GM23248 (cell line): ENCODE measurements around the gene CDHR5. TPM values are rescaled to one million over a fixed set of nuclear protein-coding genes. Genes with fewer than 3 reads are reported as not detected.
A peak's percentile ranks its signal among the peaks of the same experiment; 100 is the strongest.

Experiments
- DNase-seq: peaks from one replicate; pipeline ENCODE4 v3.0.0-alpha.2; 2015
- H2AFZ ChIP-seq: fragments of 200-600 bp; sonication (generic); 2 replicates; pipeline ENCODE4 v1.6.1; 2016; ENCODE audit warnings: antibody characterized with exemption
- H3F3A ChIP-seq: fragments of 200-600 bp; sonication (generic); 2 replicates; pipeline ENCODE4 v1.6.1; 2016; ENCODE audit warnings: mild to moderate bottlenecking, antibody characterized with exemption, mixed run types; ENCODE audit not compliant: insufficient read depth
- H3K27ac ChIP-seq: fragments of 200-600 bp; sonication (generic); 2 replicates; pipeline ENCODE4 v1.5.1; 2016; ENCODE audit warnings: mild to moderate bottlenecking
- H3K27me3 ChIP-seq: fragments of 200-600 bp; sonication (generic); replicated peaks from 2 replicates; pipeline ENCODE4 v1.6.1; 2016; ENCODE audit warnings: mild to moderate bottlenecking; ENCODE audit not compliant: insufficient read depth
- H3K36me3 ChIP-seq: fragments of 200-600 bp; sonication (generic); 2 replicates; pipeline ENCODE4 v1.6.1; 2016; ENCODE audit warnings: low read depth, mild to moderate bottlenecking
- H3K4me1 ChIP-seq: fragments of 200-600 bp; sonication (generic); 2 replicates; pipeline ENCODE4 v1.6.1; 2016; ENCODE audit warnings: mild to moderate bottlenecking; ENCODE audit not compliant: insufficient read depth
- H3K4me2 ChIP-seq: fragments of 200-600 bp; sonication (generic); one replicate; pipeline ENCODE4 v1.6.1; 2016; ENCODE audit warnings: mild to moderate bottlenecking; ENCODE audit not compliant: unreplicated experiment
- H3K4me3 ChIP-seq: fragments of 200-600 bp; sonication (generic); 2 replicates; pipeline ENCODE4 v1.5.1; 2016; ENCODE audit warnings: mild to moderate bottlenecking
- H3K79me2 ChIP-seq: fragments of 200-600 bp; sonication (generic); 2 replicates; pipeline ENCODE4 v1.6.1; 2016; ENCODE audit warnings: mild to moderate bottlenecking; ENCODE audit not compliant: insufficient read depth
- H3K9ac ChIP-seq: fragments of 200-600 bp; sonication (generic); 2 replicates; pipeline ENCODE4 v1.6.1; 2016; ENCODE audit warnings: mild to moderate bottlenecking
- H3K9me2 ChIP-seq: fragments of 200-600 bp; sonication (generic); 2 replicates; pipeline ENCODE4 v1.6.1; 2016; ENCODE audit warnings: mixed run types, mild to moderate bottlenecking, moderate library complexity; ENCODE audit not compliant: insufficient read depth
- H3K9me3 ChIP-seq: fragments of 200-600 bp; sonication (generic); one replicate; pipeline ENCODE4 v1.6.1; 2017; ENCODE audit warnings: low read depth
- H4K20me1 ChIP-seq: fragments of 200-600 bp; sonication (generic); 2 replicates; pipeline ENCODE4 v1.6.0; 2016; ENCODE audit not compliant: insufficient read depth
- EZH2 ChIP-seq: fragments of 200-600 bp; sonication (generic); IDR thresholded peaks from 2 replicates; pipeline ENCODE4 v1.6.1; 2018; ENCODE audit warnings: antibody characterized with exemption, mild to moderate bottlenecking; ENCODE audit not compliant: insufficient read depth, poor library complexity, severe bottlenecking
- EZH2phosphoT487 ChIP-seq: fragments of 200-600 bp; sonication (generic); IDR thresholded peaks from 2 replicates; pipeline ENCODE4 v1.6.1; 2018; ENCODE audit warnings: antibody characterized with exemption, moderate library complexity, mild to moderate bottlenecking, low read depth; ENCODE audit not compliant: insufficient read depth
- WGBS, 2 experiments: methylation state at CpG; one replicate each; pipeline ENCODE4 v1.1.6; 2015 to 2017; ENCODE audit warnings: low lambda C conversion rate in 2 of 2, low coverage in 1 of 2; ENCODE audit errors: missing lambda C conversion rate in 2 of 2; 5-methylcytosine and 5-hydroxymethylcytosine counted together
- in situ Hi-C: fragments of 300-500 bp; cut with MboI; formaldehyde crosslinking; loops from 2 replicates; pipeline ENCODE4 v1.15.0; 2020
- polyA plus RNA-seq: library from polyadenylated mRNA; unstranded; fragments of >200 nt; fragmentation: Nextera tagmentation; extraction: Ambion mirVana; gene quantifications from 2 replicates; pipeline ENCODE4 v1.2.1, GENCODE V29; 2016
- total RNA-seq: library from RNA; depleted of rRNA; stranded (reverse); fragments of >200 nt; shearing (Covaris generic); gene quantifications from 2 replicates; pipeline ENCODE4 v1.2.3, GENCODE V29; 2014

CDHR5 gene
- total and polyA plus RNA-seq, 2 experiments from 2014 or later, result not detected

DNA sequence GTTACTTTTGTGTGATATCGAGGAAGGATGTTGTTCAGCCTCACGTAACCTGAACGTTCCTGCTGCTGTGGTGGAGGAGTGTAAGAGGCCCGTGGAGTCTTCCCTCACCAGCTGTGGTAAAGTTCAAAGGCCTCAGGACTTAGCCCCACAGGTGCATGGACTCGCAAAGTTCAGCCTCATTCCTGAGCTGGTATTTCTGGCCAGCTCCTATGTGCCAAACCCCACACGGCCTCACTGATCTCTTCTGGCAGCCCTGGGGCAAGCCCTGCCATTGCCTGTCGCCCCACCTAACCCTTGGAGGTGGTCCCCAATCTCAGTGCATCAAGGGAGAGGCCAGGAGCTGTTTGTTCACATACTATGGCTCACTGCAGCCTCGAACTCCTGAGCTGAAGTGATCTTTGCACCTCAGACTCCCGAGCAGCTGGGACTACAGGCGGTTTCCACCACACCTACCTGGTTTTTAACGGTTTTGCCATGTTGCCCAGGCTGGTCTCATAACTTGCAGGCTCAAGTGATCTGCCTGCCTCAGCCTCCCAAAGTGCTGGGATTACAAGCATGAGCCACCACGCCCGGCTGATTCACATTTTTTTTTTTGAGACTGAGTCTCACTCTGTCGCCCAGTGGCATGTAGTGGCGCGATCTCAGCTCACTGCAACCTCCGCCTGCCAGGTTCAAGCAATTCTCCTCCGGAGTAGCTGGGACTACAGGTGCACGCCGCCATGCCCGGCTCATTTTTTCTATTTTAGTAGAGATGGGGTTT is 46.3 kb downstream of the CDHR5 start:
- peaks cover 20% of the 10 kb centered on the region; the same call in 1 of the 2 replicates for H4K20me1 ChIP-seq
- peak overlapping the region; percentile 92 for H3K9ac ChIP-seq
- H3K27me3 ChIP-seq, result no peaks in the 10 kb centered on the region
- H3F3A ChIP-seq, result peaks cover 10% of the 10 kb centered on the region
- peak overlapping the region; percentile 98 for H3K4me2 ChIP-seq
- no peaks in the 10 kb centered on the region for H3K9me2 ChIP-seq
- H3K27ac ChIP-seq, result peak overlapping the region; percentile 13; the same call in 1 of the 2 replicates
- H3K4me3 ChIP-seq, result peak overlapping the region; percentile 92
- H3K36me3 ChIP-seq, result no peaks in the 10 kb centered on the region; the same call in 1 of the 2 replicates
- TF ChIP-seq EZH2phosphoT487 (no peak), EZH2 (no peak)
- in situ Hi-C loops, result no loop called here
- H3K4me1 ChIP-seq, result peaks cover 21% of the 10 kb centered on the region
- no peak overlapping the region for H2AFZ ChIP-seq
- WGBS, 2 experiments, result 59 to 62% methylated on average over 21 of the region's 21 CpGs
- no peak for DNase-seq
- no peaks in the 10 kb centered on the region for H3K9me3 ChIP-seq
- peaks cover 68% of the 10 kb centered on the region for H3K79me2 ChIP-seq

GRCh38 chr11:577611-577894 is 47.2 kb downstream of the CDHR5 start:
- DNase-seq, result no peak
- Histone ChIP-seq H3K27me3 (no peaks in the 10 kb centered on the region), H3K79me2 (peaks cover 59% of the 10 kb centered on the region), H2AFZ (no peak overlapping the region), H3K9ac (peak overlapping the region; percentile 92), H3K9me2 (no peaks in the 10 kb centered on the region), H3K4me3 (peak overlapping the region; percentile 92), H3K4me2 (peak overlapping the region; percentile 98), H4K20me1 (peaks cover 20% of the 10 kb centered on the region; the same call in 1 of the 2 replicates), H3F3A (peaks cover 10% of the 10 kb centered on the region), H3K36me3 (no peaks in the 10 kb centered on the region; the same call in 1 of the 2 replicates), H3K27ac (peak overlapping the region; percentile 67), H3K4me1 (peaks cover 23% of the 10 kb centered on the region), H3K9me3 (no peaks in the 10 kb centered on the region)
- 36 to 49% methylated on average over 6 of the region's 6 CpGs for WGBS, 2 experiments
- in situ Hi-C loops, result no loop called here
- TF ChIP-seq EZH2, result no peak
- TF ChIP-seq EZH2phosphoT487, result no peak

DNA sequence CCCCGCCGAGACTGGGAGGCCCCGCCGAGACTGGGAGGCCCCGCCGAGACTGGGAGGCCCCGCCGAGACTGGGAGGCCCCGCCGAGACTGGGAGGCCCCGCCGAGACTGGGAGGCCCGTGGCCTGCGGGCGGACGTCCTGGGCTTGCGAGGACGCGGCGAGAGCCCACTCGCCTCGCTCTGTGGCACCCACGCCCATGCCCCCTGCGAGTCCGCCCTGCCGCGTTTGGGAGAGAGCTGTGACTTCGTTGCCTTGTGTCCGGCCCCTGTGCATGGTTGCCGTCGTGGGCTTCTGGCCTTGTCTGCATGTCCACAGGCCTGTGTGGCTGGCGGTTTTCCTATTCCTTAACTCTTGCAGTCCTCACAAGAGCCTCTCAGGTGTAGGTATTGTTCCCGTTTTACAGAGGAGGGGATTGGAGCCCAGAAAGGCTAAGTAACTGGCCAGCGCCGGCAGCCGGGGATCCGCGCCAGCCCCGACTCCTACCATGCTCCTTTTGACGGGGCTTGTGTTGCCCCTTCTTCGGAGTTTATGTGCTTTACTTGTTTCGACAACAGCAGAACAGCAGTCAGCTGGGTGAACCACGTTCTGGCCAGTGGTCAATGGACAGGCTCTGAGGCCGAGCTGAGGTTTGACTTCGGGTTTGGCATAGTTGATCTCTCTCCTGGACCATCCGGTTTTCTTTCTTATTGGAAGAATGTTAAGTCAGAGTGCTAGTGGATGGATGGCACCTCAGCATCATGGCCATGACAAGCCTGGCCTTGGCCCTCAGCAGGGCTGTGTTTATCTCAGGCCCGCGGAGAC is 47.7 kb downstream of the CDHR5 start:
- Histone ChIP-seq H3K4me1 (peaks cover 23% of the 10 kb centered on the region), H3K4me3 (peak overlapping the region; percentile 92), H3K9me2 (no peaks in the 10 kb centered on the region), H3K27me3 (no peaks in the 10 kb centered on the region), H3F3A (peaks cover 10% of the 10 kb centered on the region), H3K27ac (peak overlapping the region; percentile 67), H2AFZ (no peak overlapping the region), H4K20me1 (peaks cover 20% of the 10 kb centered on the region; the same call in 1 of the 2 replicates), H3K9me3 (no peaks in the 10 kb centered on the region), H3K79me2 (peaks cover 53% of the 10 kb centered on the region), H3K4me2 (peak overlapping the region; percentile 98), H3K36me3 (no peaks in the 10 kb centered on the region; the same call in 1 of the 2 replicates), H3K9ac (peak overlapping the region; percentile 92)
- in situ Hi-C loops, result no loop called here
- peak; percentile 46 for DNase-seq
- TF ChIP-seq EZH2phosphoT487, result no peak
- no peak for TF ChIP-seq EZH2
- WGBS, 2 experiments, result 7% methylated on average over 29 to 31 of the region's 48 CpGs

DNA sequence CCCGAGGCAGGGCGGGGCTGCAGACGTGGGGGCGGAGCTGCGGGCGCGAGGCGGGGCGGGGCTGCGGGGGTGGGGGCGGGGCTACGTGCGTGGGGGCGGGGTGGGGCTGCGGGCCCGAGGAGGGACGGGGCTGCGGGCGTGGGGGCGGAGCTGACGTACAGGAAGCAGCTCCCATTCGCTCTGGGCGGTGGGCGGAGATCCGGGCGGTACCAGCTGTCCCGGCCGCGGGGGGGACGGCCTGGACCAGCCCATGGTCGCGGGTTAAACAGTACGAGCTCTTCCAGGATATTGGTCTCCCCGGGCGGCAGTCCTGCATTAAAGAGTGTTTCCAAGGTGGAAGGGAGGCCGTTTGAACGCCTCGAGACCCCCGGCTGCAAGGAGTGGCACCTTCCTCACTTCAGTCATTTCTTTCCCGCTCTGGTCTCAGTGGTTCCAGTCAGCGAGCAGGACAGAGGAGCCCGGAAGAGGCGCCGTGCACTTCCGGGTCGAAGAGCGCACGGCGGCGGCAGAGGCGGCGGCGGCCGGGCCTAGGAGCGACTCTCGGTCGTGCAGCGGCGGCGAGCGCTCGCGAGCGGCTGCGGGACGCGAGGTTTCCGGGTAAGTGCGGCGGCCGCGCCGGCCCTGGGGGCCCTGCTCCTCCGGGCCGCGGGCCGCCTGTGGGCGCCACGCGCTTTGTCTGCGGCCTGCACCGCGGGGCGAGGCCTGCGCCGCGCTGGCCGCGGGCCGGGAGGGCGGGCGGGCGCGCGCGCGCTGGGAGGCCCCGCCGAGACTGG is 48.6 kb downstream of the CDHR5 start, which contains the start of gene PHRF1:
TSS of gene PHRF1 (plus strand) at position 475 of the 773 bp plus-strand sequence. CDS start 5,043 bp downstream, outside the sequence.
- H3K27me3 ChIP-seq, result no peaks in the 10 kb centered on the region
- H3K79me2 ChIP-seq, result peaks cover 45% of the 10 kb centered on the region
- WGBS, 2 experiments, result 1% methylated on average over 48 to 54 of the region's 99 CpGs
- no peaks in the 10 kb centered on the region for H3K36me3 ChIP-seq
- peaks cover 15% of the 10 kb centered on the region; the same call in 1 of the 2 replicates for H4K20me1 ChIP-seq
- H3F3A ChIP-seq, result peaks cover 10% of the 10 kb centered on the region
- peak within 1 kb of the TSS; percentile 98 for H3K4me2 ChIP-seq
- no peaks in the 10 kb centered on the region for H3K9me2 ChIP-seq
- H3K27ac ChIP-seq, result peak within 1 kb of the TSS; percentile 82
- no peak for TF ChIP-seq EZH2
- TF ChIP-seq EZH2phosphoT487, result no peak
- in situ Hi-C loops, result no loop called here
- peak within 1 kb of the TSS; percentile 92 for H3K9ac ChIP-seq
- peaks cover 23% of the 10 kb centered on the region for H3K4me1 ChIP-seq
- H3K9me3 ChIP-seq, result no peaks in the 10 kb centered on the region
- peak; percentile 97 for DNase-seq
- H2AFZ ChIP-seq, result peak within 1 kb of the TSS; percentile 84
- H3K4me3 ChIP-seq, result peak within 1 kb of the TSS; percentile 92
